T-helper 2 cell treated with Interferon-gamma antibody and Interleukin-4, amounts not matched to agents 100 ng/mL and 5 ng/mL, for 36 hours (primary cell): ENCODE data around the gene IL1B. TPM values are rescaled to one million over a fixed set of nuclear protein-coding genes. Genes with fewer than 3 reads are reported as not detected.

Source experiments
- intact Hi-C: fragments of 100-400 bp; cut with micrococcal nuclease; formaldehyde crosslinking; loops from one replicate; pipeline ENCODE4 v1.15.1; 2023
- total RNA-seq: library from RNA; stranded (reverse); gene quantifications from 2 replicates; pipeline ENCODE4 v1.2.3, GENCODE V29; 2022

IL1B gene
- total RNA-seq, 1 donor from 2014 or later, result not detected

DNA sequence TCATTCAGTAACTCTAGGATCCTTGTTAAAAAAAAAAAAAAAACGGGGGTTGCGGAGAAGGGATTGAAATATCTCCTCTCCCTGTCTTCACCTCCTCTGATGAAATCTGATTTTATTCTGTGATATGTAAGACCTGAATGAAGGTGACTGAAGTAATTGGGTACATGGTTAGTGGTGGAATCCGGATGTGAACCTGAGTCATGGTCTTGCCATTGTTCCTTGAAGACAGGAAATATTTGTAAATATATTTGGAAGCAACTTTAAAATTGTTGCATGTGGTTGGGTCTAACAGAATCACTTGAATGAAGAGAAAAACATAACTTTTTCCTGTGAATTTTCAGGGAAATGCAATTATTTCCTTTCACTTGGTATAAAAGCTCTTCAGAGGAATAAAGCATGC, 49.3 kb downstream of the IL1B start:
- intact Hi-C loops, result no loop called here

DNA sequence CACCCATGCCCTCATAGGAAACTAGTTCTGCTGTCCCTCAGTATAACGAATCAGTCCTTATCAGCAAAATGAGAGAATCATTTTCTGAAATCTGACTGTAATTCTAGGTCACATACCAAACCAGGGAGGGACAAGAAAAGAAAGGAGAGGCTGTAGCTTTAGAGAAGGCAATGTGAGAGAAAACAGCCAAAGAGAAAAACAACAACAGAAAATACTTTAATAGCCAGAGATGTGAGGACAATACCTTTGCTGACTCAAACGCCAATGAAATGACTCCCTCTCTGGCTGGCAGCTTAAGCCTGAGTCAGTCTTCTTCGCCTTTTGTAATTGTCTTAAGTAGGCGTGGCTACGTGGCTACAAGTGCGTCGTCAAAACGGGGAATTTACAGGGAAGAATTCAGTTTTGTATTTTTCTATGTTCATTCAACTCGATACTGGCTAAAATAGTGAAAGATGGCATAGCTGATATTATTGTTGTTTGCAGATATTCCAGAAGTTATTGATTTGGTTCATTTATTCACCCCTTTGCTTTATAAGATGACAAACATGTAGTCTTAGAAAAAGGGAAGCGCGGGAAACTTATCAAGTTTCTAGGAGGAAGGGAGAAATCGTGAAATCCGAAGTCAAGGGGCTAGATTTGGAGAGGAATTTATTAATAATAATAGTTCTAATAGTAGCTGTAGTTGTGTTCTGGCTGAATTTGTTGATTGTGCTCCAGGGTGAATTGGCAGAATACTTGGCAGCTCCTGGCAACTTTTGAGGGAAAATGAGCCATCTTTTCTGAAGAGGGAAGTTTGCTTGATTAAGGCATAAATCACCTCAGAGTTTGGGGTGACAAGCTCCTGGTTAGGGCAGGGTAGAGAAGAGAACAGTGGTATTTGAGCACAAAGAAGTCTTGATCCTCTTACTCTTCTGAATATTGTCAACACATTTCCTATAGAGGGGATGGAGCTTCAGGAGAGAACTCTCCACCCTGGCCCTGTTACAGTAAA, 52.1 kb downstream of the IL1B start, which contains the start of gene IL1A:
IL1A (minus strand) TSS at position 295 of the 991 bp plus-strand sequence. CDS start 723 bp downstream, outside the sequence.
- intact Hi-C loops, result no loop called here

DNA sequence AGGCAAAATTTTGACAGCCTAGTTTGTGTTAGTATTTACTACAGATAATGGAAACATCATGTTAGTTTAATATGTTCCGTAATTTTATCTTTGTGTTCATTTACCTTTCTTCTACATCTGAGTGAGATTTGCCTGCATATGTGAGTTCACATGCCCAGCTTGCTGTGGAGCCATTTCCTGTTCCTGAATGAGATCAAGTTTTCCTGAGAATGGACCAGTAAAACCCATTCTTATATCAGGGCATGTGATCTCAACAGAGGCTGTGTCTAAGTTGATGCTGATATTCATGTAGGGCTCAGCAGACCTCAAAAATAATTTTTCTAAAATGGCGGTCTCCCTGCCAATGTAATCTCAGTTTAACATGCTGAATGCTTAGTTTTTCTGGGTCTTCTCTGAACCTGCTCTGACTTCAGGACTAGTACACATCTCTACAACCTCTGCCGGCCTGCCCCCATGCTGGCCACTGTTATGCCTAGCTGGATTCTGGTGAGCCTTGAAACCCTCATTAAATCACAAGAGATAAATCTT, 53.3 kb downstream of the IL1B start:
- intact Hi-C loops, result no loop called here

DNA sequence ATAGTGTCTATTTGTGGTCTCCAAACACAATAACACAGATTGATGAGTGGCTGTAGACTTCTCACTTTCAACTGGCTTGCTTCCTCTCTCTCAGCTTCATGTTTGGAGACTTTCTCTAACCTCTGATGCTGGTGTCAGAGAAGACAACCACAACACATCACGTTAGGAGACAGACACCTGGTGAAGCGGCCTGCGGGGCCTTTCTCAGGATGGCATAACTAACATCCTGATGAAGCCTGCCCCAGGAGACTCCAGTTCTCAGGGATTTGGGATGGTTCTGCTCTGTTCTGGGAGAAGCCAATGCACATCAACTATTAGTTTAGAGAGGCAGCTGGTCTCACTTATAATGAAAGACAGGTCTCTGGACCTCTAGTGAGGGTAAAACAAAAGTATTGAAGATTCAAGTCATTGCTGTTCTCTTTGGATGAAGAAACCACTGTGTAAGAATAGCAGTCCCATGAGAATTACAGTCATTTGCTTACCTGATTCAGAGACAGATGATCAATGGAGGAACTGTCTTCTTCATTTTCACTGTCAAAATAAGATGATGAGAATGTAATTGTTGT, 54.3 kb downstream of the IL1B start:
- intact Hi-C loops, result no loop called here

Other genes with a start within 250 kb of the IL1B start
- 156 and 161 TPM in 2 replicates for gene SLC20A1, start 190.8 kb downstream of the IL1B start, total RNA-seq
- gene NT5DC4, start 115.8 kb downstream of the IL1B start, total RNA-seq, result not detected in 2 replicates
- gene CKAP2L, start 72.2 kb downstream of the IL1B start, total RNA-seq, result 43.2 and 49.6 TPM in 2 replicates
- 0.73 and 0.93 TPM in 2 replicates for gene IL1A, start 52.3 kb downstream of the IL1B start, total RNA-seq
- not detected in 2 replicates for gene IL37, start 74.4 kb upstream of the IL1B start, total RNA-seq
- not detected in 2 replicates for gene IL36G, start 141.2 kb upstream of the IL1B start, total RNA-seq
- 0.25 TPM in 1 of 2 replicates, not detected in the other for gene IL36A, start 168.7 kb upstream of the IL1B start, total RNA-seq
- gene IL36B, start 216.1 kb upstream of the IL1B start, total RNA-seq, result not detected in 2 replicates
- not detected in 2 replicates for gene IL36RN, start 222.4 kb upstream of the IL1B start, total RNA-seq
- gene IL1F10, start 231.2 kb upstream of the IL1B start, total RNA-seq, result not detected in 2 replicates